GM18508 (cell line): ENCODE data around the gene LCN2.

Experiments used
- ATAC-seq: cut with Tn5 transposase; IDR thresholded peaks from one replicate; pipeline ENCODE4 v1.9.1; 2021; ENCODE audit warnings: moderate number of reproducible peaks; ENCODE audit not compliant: insufficient read depth, unreplicated experiment

Gene LCN2

GRCh38 chr9:128114326-128115186 is 34.7 kb upstream of the LCN2 start:
- no peak for ATAC-seq

GRCh38 chr9:128115187-128116103 is 33.8 kb upstream of the LCN2 start:
- no peak for ATAC-seq

- ATAC-seq, result no peak
These were observed 32.9 kb upstream of the LCN2 start for GRCh38 chr9:128116104-128117083.

- no peak for ATAC-seq
These were observed 31.4 kb upstream of the LCN2 start for GRCh38 chr9:128117613-128118471.

GRCh38 chr9:128118472-128118857 is 30.8 kb upstream of the LCN2 start:
- ATAC-seq, result no peak

GRCh38 chr9:128118971-128119665 is 30.1 kb upstream of the LCN2 start:
- no peak for ATAC-seq

- ATAC-seq, result no peak
These were observed 29.1 kb upstream of the LCN2 start for GRCh38 chr9:128120061-128120740.

- ATAC-seq, result no peak
These were observed 28.4 kb upstream of the LCN2 start for GRCh38 chr9:128120741-128121465.

GRCh38 chr9:128121466-128121810 is 27.8 kb upstream of the LCN2 start:
- ATAC-seq, result no peak

- ATAC-seq, result no peak
These were observed 27.1 kb upstream of the LCN2 start for GRCh38 chr9:128121924-128122808.

GRCh38 chr9:128122809-128123175 is 26.5 kb upstream of the LCN2 start:
- no peak for ATAC-seq

GRCh38 chr9:128123451-128124080 is 25.7 kb upstream of the LCN2 start:
- no peak for ATAC-seq

GRCh38 chr9:128124451-128124850 is 24.8 kb upstream of the LCN2 start:
- ATAC-seq, result no peak

- no peak for ATAC-seq
These were observed 24.2 kb upstream of the LCN2 start for GRCh38 chr9:128124873-128125579.

GRCh38 chr9:128125580-128126354 is 23.5 kb upstream of the LCN2 start:
- ATAC-seq, result no peak
